GM18873 (cell line): Measurements from ENCODE around the gene PPP2R3B.

Experiments used
- ATAC-seq: cut with Tn5 transposase; IDR thresholded peaks from one replicate; pipeline ENCODE4 v1.9.1; 2021; ENCODE audit warnings: mild to moderate bottlenecking, moderate library complexity, moderate number of reproducible peaks; ENCODE audit not compliant: unreplicated experiment, low FRiP score

Gene PPP2R3B

GRCh38 chrX:371907-372306, 14.8 kb downstream of the PPP2R3B start:
- no peak for ATAC-seq

GRCh38 chrX:370963-371745, 15.6 kb downstream of the PPP2R3B start:
- no peak for ATAC-seq

DNA sequence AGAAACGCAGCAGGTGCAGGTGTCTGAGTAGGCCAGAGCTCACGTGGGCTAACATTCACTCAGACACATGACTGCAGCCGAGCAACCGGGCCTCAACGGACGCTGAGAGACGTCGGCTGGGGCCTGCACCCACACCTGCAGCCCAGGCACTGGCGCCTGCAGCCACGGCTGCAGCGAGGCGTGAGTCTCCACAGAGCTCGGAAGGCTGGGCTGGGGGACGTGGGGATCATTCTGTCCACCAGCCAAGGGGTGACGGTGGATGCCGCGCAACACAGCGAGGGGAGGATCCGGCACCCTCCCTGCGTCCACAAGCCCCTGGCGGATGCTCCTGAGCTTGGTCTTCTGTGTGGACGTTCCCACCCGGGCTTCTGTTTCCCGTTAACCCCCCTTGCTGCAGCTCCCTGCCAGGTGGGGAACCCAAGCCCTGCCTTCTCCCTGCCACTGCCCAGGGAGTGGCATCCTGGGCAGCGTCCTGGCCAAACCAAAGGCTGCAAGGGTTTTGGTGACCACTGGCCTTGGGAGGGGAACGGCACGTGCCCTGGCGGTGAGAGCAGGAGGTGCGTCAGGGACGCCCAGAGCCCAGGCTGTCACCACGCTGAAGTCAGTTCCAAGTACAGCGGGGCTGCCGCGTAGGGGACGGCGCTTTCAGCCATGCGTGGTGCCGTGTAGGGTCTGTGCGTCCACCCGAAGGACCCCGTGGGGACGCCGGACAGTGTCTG, 16.3 kb downstream of the PPP2R3B start:
- ATAC-seq = no peak

GRCh38 chrX:369563-370101, 17.1 kb downstream of the PPP2R3B start:
- no peak for ATAC-seq

GRCh38 chrX:368811-369562, 17.7 kb downstream of the PPP2R3B start:
- no peak for ATAC-seq

DNA sequence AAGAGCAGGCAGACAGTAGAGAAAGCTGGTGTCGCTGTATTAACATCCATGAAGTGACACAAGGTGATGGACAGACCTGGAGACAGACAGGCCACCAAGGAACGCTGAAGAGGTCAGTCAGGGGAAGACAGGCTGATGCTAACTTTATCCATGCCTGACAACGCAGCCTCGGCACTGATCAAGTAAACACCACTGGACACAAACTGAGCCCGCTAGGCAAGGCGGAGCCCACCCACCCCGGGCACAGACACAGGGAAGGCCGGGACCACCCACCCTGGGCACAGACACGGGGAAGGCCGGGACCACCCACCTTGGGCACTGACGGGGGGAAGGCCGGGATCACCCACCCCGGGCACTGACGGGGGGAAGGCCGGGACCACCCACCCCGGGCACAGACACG, 18.8 kb downstream of the PPP2R3B start:
- ATAC-seq = no peak

- ATAC-seq = no peak
These were observed 19.4 kb downstream of the PPP2R3B start for GRCh38 chrX:367349-367748.

DNA sequence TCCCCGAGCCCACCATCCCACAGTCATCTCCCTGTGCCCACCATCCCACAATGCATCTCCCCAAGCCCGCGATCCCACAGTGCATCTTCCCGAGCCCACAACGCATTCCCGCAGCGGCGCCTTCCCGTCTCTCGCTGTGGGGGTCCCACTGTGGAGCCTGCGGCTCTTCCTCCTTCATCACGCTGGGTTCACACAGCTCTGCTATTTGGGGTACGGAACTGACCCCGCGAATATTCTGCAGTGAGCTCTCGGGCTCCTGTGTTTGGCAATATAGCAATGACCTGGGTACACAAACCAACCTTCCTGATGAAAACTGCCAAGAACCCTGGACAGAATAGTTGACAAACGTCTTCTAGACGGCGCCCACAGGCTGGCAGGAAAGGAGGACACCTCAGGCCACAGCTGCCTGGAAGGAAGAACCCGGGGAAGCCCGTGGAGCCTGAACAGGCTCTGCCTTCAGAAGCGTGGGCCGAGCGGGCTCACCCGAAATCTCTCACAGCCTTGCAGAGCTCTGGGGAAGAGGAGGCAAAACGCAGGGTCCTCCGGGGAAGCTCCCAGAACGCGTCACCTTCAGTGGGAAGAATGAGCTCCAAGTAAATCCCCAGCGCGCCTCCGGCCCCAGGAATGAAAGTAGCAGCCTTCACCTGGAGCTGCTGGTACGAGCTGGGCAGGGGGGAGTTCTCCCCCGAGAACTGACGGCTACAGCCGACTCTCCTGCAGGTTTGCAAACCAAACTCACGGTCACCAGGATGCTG, 22.9 kb downstream of the PPP2R3B start:
- no peak for ATAC-seq

GRCh38 chrX:362937-363620, 23.6 kb downstream of the PPP2R3B start:
- ATAC-seq = no peak

DNA sequence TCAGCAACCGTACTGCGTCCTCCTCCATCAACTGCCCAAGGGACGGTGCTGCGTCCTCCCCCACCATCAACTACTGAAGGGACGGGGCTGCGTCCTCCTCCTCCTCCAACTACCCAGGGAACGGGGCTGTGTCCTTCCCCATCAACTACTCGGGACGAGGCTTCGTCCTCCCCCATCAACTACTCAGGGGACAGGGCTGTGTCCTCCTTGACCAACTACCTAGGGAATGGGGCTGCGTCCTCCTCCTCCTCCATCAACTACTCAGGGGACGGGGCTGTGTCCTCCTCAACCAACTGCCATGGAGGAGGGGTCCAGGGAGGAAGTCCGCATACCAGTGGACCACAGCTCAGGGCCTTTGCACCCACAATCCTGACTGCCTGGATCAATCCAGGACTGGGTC, 24.4 kb downstream of the PPP2R3B start:
- no peak for ATAC-seq

- no peak for ATAC-seq
These were observed 25.2 kb downstream of the PPP2R3B start for GRCh38 chrX:361231-362145.

DNA sequence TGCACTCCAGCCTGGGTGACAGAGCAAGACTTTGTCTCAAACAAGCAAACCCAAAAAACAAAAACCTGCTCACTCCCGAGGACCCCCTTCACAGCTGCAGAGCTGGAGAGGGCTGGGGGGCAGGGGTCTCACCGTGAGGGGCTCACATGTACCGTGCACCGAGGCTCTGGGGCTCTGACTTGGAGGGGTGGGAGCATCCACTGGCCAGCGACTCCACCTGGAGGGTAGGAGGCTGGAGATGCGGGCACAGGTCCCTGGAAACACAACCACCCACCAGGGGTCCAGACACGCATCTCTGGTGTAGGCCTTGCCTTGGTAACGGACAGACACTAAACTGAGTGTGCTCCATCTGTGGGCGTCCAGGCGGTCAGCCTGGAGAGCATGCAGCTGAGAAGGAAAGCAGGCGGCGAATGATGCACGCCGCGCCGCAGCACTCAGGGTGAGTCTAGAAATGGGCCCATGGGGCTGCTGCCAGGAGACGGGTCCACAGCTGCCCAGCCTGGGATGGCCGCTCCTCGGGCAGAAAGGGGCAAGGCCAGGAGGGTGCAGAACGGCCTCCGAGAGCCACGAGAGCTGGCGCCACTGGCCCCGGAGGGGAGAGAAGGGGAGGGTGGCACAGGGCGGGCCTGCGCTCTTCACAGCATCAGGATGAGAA, 26.1 kb downstream of the PPP2R3B start:
- no peak for ATAC-seq

GRCh38 chrX:358651-359143, 28.0 kb downstream of the PPP2R3B start:
- ATAC-seq = no peak

GRCh38 chrX:357693-358471, 28.8 kb downstream of the PPP2R3B start:
- ATAC-seq = no peak

GRCh38 chrX:357035-357692, 29.5 kb downstream of the PPP2R3B start:
- no peak for ATAC-seq

DNA sequence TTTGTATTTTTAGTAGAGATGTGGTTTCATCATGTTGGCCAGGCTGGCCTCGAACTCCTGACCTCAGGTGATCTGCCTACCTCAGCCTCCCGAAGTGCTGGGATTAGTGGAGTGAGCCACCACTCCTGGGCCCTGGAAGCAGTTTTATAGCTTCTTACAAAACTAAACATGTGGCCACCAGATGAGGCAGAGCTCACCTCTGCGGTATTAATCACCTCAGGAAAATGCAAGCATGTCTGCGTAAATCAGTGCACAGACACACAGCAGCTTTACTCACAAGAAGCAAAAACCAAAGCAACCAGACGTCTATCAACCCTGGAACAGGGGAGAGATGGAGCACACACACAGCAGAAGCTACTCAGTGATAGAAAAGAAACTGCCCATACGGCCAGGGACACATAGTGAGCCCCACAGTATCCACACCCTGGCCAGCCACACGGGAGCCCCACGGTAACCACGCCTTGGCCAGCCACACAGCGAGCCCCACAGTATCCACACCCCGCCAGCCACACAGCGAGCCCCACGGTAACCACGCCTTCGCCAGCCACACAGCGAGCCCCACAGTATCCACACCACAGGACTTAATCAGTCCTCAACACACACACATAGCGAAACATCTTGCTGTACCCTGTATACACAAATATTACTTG, 30.2 kb downstream of the PPP2R3B start:
- ATAC-seq = no peak
